Thoracic aorta (tissue), 2 donors: ENCODE data around the gene WDR62. TPM values are rescaled to one million over a fixed set of nuclear protein-coding genes. Genes with fewer than 3 reads are reported as not detected.

Source experiments
- ATAC-seq: fragments of 150-250 bp; one replicate; pipeline ENCODE4 v1.8.0; 2017; ENCODE audit warnings: low read depth; ENCODE audit not compliant: insufficient number of reproducible peaks, low FRiP score
- DNase-seq: peaks from one replicate; pipeline ENCODE4 v3.0.0-alpha.2; 2020; ENCODE audit warnings: low spot score
- H3K27ac ChIP-seq, 2 donors: fragments of 200-600 bp; sonication (generic); 1 replicate in 1 of 2; 2 replicates in 1 of 2; pipeline ENCODE4 v1.5.1; 2016; ENCODE audit warnings: mild to moderate bottlenecking in 2 of 2, moderate library complexity in 2 of 2
- H3K27me3 ChIP-seq: fragments of 200-600 bp; sonication (generic); replicated peaks from 2 replicates; pipeline ENCODE4 v1.6.0; 2016; ENCODE audit warnings: mild to moderate bottlenecking; ENCODE audit not compliant: insufficient read depth
- H3K36me3 ChIP-seq: fragments of 200-600 bp; sonication (generic); one replicate; pipeline ENCODE4 v1.5.1; 2016
- H3K4me1 ChIP-seq, 2 donors: fragments of 200-600 bp; sonication (generic); 1 replicate in 1 of 2; 2 replicates in 1 of 2; pipeline versions ENCODE4 v1.5.1 to v1.6.0; 2016; ENCODE audit warnings: low read depth in 2 of 2, mild to moderate bottlenecking in 1 of 2; ENCODE audit not compliant: control insufficient read depth in 1 of 2
- H3K4me3 ChIP-seq: fragments of 200-600 bp; sonication (generic); 2 replicates; pipeline ENCODE4 v1.5.1; 2016; ENCODE audit warnings: mild to moderate bottlenecking
- H3K9me3 ChIP-seq: fragments of 200-600 bp; sonication (generic); 2 replicates; pipeline ENCODE4 v1.5.1; 2016
- total RNA-seq, 2 donors: library from RNA; depleted of rRNA; stranded (reverse); fragments of >200 nt; gene quantifications; one replicate each; pipeline versions ENCODE4 v1.1.0 to v1.2.3, GENCODE V29; 2016
- TF ChIP-seq, protein P1 (sequence below): fragments of 200-600 bp; sonication (generic); IDR thresholded peaks from one replicate; pipeline ENCODE4 v1.5.1; 2019; ENCODE audit warnings: antibody characterized with exemption

Gene WDR62
- total RNA-seq, 2 donors from 2014 or later = 0.99 to 1.2 TPM

DNA sequence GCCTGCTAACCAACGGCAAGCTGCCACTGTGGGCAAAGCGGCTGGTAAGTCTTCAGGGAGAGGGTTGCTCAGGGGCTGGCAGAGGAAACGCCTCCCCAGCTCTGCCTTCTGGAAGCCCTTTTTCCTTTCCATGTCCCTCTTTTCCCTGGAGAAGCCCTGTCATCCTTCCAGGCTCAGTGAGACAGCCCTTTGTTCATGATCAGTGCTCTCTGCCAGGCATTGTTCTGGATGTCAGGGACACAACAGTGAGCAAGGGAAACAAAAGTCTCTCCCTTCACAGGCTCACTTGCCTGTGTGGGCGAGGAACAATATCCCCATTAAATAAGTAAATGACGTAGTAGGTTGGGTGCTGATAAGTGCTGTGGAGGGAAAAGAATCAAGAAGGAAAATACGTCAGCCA is 42.3 kb downstream of the WDR62 start:
- no peak for ATAC-seq
- TF ChIP-seq, protein P1, sequence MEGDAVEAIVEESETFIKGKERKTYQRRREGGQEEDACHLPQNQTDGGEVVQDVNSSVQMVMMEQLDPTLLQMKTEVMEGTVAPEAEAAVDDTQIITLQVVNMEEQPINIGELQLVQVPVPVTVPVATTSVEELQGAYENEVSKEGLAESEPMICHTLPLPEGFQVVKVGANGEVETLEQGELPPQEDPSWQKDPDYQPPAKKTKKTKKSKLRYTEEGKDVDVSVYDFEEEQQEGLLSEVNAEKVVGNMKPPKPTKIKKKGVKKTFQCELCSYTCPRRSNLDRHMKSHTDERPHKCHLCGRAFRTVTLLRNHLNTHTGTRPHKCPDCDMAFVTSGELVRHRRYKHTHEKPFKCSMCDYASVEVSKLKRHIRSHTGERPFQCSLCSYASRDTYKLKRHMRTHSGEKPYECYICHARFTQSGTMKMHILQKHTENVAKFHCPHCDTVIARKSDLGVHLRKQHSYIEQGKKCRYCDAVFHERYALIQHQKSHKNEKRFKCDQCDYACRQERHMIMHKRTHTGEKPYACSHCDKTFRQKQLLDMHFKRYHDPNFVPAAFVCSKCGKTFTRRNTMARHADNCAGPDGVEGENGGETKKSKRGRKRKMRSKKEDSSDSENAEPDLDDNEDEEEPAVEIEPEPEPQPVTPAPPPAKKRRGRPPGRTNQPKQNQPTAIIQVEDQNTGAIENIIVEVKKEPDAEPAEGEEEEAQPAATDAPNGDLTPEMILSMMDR = no peak
- no peak overlapping the region for H3K27ac ChIP-seq

DNA sequence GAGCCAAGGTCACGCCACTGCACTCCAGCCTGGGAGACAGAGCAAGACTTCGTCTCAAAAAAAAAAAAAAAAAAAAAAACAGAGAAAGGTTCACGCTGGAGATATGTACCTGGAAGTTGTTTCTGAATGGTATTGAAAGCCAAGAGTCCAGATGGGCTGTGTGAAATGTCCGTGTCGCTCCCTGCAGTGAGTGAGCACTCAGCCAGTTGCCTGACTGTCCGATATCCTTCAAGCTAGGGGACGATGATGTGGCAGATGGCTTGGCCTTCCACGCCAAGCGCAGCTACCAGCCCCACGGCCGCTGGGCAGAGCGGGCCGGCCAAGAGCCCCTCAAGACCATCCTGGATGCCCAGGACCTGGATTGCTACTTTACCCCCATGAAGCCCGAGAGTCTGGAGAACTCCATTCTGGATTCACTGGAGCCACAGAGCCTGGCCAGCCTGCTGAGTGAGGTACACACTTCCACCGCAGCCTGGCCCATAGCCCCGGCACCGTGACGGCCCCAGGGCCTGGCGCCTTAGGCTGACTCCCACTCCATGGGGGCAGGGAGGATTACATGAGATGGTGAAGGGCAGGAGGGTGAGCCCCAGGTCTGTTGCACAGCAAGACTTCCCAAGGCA is 44.6 kb downstream of the WDR62 start:
- TF ChIP-seq, protein P1 = no peak
- Histone ChIP-seq H3K4me1 (no peaks in the 10 kb centered on the region), H3K27me3 (no peaks in the 10 kb centered on the region), H3K27ac (no peak overlapping the region), H3K4me3 (no peak overlapping the region), H3K9me3 (no peaks in the 10 kb centered on the region), H3K36me3 (no peaks in the 10 kb centered on the region)
- DNase-seq (no peak), ATAC-seq (no peak)

More for the DNA sequence above, 42.3 kb downstream of the WDR62 start:
- Histone ChIP-seq H3K9me3 (no peaks in the 10 kb centered on the region), H3K27me3 (no peaks in the 10 kb centered on the region), H3K36me3 (no peaks in the 10 kb centered on the region), H3K4me1 (no peaks in the 10 kb centered on the region), H3K4me3 (no peak overlapping the region)
- DNase-seq = no peak

DNA sequence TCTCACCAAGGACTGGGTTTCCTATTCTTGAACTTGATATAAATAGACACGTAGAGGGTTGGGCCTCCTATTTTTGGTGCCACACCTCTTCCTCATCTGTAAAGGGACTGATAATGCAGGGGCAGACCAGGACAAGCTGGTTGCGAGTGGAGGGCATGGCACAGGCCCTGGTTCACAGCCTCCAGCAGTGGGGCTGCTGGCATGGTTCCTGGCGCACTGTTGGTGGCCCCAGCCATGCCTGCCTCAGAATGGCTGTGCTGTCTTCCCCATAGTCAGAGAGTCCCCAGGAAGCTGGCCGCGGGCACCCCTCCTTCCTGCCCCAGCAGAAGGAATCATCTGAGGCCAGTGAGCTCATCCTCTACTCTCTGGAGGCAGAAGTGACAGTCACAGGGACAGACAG is 45.8 kb downstream of the WDR62 start:
- no peaks in the 10 kb centered on the region for H3K27me3 ChIP-seq
- no peak overlapping the region for H3K4me3 ChIP-seq
- ATAC-seq = no peak

DNA sequence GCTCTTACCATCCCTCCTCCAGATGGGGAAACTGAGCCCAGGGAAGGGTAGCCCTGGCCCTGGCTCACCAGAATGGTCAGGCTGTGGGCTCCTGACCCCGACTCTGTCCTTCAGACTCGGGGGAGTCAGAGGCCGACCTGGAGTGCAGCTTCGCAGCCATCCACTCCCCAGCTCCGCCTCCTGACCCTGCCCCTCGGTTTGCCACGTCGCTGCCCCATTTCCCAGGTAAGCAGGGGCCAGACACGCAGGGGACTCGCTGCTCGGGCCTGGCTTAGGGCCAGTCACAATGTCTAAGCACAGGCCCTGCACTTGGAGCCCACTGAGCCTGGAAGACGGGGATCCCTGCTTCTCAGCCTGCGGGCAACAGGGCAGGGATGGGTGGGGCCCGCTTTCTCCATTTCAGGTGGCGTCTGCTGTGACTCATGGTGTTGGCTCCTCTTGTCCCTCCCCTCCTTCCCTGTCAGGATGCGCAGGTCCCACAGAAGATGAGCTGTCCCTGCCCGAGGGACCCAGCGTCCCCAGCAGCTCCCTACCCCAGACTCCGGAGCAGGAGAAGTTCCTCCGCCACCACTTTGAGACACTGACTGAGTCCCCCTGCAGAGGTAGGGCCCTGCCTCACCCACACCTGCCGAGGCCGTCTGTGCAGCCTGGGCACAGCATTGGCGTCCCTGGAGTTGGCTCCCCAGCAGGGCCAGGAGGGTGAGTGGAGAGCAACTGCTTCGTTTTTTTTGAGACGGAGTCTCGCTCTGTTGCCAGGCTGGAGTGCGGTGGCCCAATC is 47.0 kb downstream of the WDR62 start:
- H3K4me1 ChIP-seq = no peaks in the 10 kb centered on the region
- H3K9me3 ChIP-seq = no peaks in the 10 kb centered on the region
- no peak for DNase-seq
- H3K36me3 ChIP-seq = peaks cover 4% of the 10 kb centered on the region
- H3K27ac ChIP-seq = no peak overlapping the region
- no peaks in the 10 kb centered on the region for H3K27me3 ChIP-seq
- TF ChIP-seq, protein P1 = no peak
- no peak overlapping the region for H3K4me3 ChIP-seq
- no peak for ATAC-seq

More for the DNA sequence above, 45.8 kb downstream of the WDR62 start:
- Histone ChIP-seq H3K27ac (no peak overlapping the region), H3K36me3 (no peaks in the 10 kb centered on the region), H3K9me3 (no peaks in the 10 kb centered on the region), H3K4me1 (no peaks in the 10 kb centered on the region)
- TF ChIP-seq, protein P1 = no peak
- DNase-seq = no peak

DNA sequence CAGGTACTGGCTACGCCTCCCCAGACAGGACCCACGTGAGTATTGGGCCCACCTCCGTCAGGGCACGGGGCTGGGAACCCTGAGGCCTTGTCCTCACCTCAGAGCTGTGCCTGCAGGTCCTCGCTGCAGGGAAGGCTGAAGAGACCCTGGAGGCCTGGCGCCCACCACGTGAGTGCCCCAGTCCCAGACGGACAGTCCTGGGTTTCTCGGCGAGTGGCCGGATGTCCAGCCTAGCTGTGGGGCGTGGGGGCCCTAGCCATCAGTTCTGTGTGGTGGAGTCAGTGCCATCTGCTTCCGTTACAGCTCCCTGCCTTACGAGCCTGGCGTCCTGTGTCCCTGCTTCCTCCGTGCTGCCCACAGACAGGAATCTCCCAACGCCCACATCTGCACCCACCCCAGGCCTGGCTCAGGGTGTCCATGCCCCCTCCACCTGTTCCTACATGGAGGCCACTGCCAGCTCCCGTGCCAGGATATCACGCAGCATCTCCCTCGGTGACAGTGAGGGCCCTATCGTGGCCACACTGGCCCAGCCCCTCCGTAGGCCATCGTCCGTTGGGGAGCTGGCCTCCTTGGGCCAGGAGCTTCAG is 48.4 kb downstream of the WDR62 start:
- Histone ChIP-seq H3K27ac (no peak overlapping the region), H3K9me3 (no peaks in the 10 kb centered on the region), H3K36me3 (peaks cover 6% of the 10 kb centered on the region), H3K4me3 (no peak overlapping the region), H3K27me3 (no peaks in the 10 kb centered on the region), H3K4me1 (no peaks in the 10 kb centered on the region)
- DNase-seq = no peak
- ATAC-seq = no peak
- TF ChIP-seq, protein P1 = no peak
